Measurements from ENCODE around the gene MYO15B. TPM values are rescaled to one million over a fixed set of nuclear protein-coding genes. Genes with fewer than 3 reads are reported as not detected.

The MYO15B gene
- total and polyA plus RNA-seq, 2 of the 4 experiments (the other 2 are of a cell fraction), result 0.18 to 0.65 TPM

GRCh38 chr17:75637143-75637538 is 49.5 kb downstream of the MYO15B start:
- Histone ChIP-seq H2BK120ac (ENCODE audit: low read depth, low read length) (no peak overlapping the region), H2AK9ac (replicated peaks; ENCODE audit: low read depth, low read length, poor library complexity) (no peak overlapping the region), H2BK20ac (ENCODE audit: low read depth, low read length) (no peak overlapping the region), H3K18ac (ENCODE audit: low read depth, low read length) (no peak overlapping the region), H2BK5ac (ENCODE audit: low read depth, low read length, poor library complexity, severe bottlenecking) (no peak overlapping the region), H3K4me3 (ENCODE audit: insufficient read depth, low read depth, low read length) (no peak overlapping the region), H4K8ac (ENCODE audit: low read depth in 2 of 2, low read length in 2 of 2) (no peak overlapping the region), H3K36me3 (ENCODE audit: control insufficient read depth, insufficient read depth, low read length) (peaks cover 9% of the 10 kb centered on the region; the same call in 1 of the 2 replicates), H3K9me1 (ENCODE audit: insufficient read depth, low read length) (no peaks in the 10 kb centered on the region), H3K4me1 (ENCODE audit: control insufficient read depth, insufficient read depth, low read length) (peaks cover 15% of the 10 kb centered on the region), H4K20me1 (ENCODE audit: insufficient read depth, low read length) (peaks cover 9% of the 10 kb centered on the region), H3K4me2 (ENCODE audit: low read depth, low read length) (no peak overlapping the region), H4K5ac (ENCODE audit: low read depth, low read length) (no peak overlapping the region), H3K27me3 (ENCODE audit: control insufficient read depth, insufficient read depth, low read length) (no peaks in the 10 kb centered on the region), H3K56ac (ENCODE audit: extremely low read depth, insufficient read depth, low read length) (no peak overlapping the region), H2AK5ac (ENCODE audit: low read depth, low read length) (no peak overlapping the region), H2AFZ (replicated peaks; ENCODE audit: low read length, poor library complexity) (peak overlapping the region; percentile 0), H3K9ac (ENCODE audit: low read depth, low read length) (no peak overlapping the region), H3K23ac (ENCODE audit: low read depth, low read length) (no peak overlapping the region), H3K4ac (ENCODE audit: low read depth, low read length) (no peak overlapping the region), H3K9me3 (ENCODE audit: control insufficient read depth, insufficient read depth, low read length) (no peaks in the 10 kb centered on the region), H3K14ac (replicated peaks; ENCODE audit: low read depth, low read length) (no peak overlapping the region), H2BK15ac (ENCODE audit: low read depth, low read length) (no peak overlapping the region), H4K91ac (ENCODE audit: insufficient read depth, low read depth, low read length) (no peak overlapping the region), H3K27ac (ENCODE audit: insufficient read depth, low read length) (no peak overlapping the region), H3K79me1 (ENCODE audit: low read depth in 1 of 2, low read length in 2 of 2) (0 out of 4 replicates have a peak, but pooled peaks cover 0 to 3% of the 10 kb centered on the region in 2 experiments)
- CTCF ChIA-PET, result interaction anchor here (1.6 kb wide), 1 partner anchor 113 kb away, joined by 4 read pairs; no protein-coding TSS in a partner anchor
- no peak for ATAC-seq (ENCODE audit: low read depth)
- BruUV-seq (replicated peaks), result no TSS peak
- in situ Hi-C loops (cut with MboI; ENCODE audit: low sequenced_read_pairs), result no loop called here
- POLR2A ChIA-PET (ENCODE audit: unreplicated experiment), result no interaction called here
- DNase-seq, result no peak
- TF ChIP-seq SMC3 (IDR thresholded peaks at IDR 0.05; ENCODE audit: low read depth, low read length) (no peak), CEBPB (IDR thresholded peaks at IDR 0.05; ENCODE audit: low read depth, low read length) (no peak), NFE2L2 (IDR thresholded peaks at IDR 0.05; ENCODE audit: low read depth, low read length) (no peak), RFX5 (IDR thresholded peaks at IDR 0.05; ENCODE audit: low read depth, low read length) (no peak), CHD1 (IDR thresholded peaks at IDR 0.05; ENCODE audit: low read depth, low read length) (no peak), CTCF (conservative IDR thresholded peaks at IDR 0.05; ENCODE audit: low read depth, low read length) (no peak), MAFK (IDR thresholded peaks at IDR 0.05; ENCODE audit: low read depth, low read length) (no peak), POLR2A (IDR thresholded peaks at IDR 0.05; ENCODE audit: low read depth, low read length) (no peak), BHLHE40 (IDR thresholded peaks at IDR 0.05; ENCODE audit: low read depth, low read length) (no peak), RCOR1 (IDR thresholded peaks at IDR 0.05; ENCODE audit: insufficient replicate concordance, low read length) (no peak), MXI1 (IDR thresholded peaks at IDR 0.05; ENCODE audit: borderline replicate concordance, low read depth, low read length) (no peak), FOS (IDR thresholded peaks at IDR 0.05; ENCODE audit: low read depth, low read length) (no peak), USF2 (IDR thresholded peaks at IDR 0.05; ENCODE audit: low read depth, low read length) (no peak), MAZ (IDR thresholded peaks at IDR 0.05; ENCODE audit: borderline replicate concordance, low read depth, low read length) (no peak), RAD21 (IDR thresholded peaks at IDR 0.05; ENCODE audit: low read length) (no peak), ELK1 (IDR thresholded peaks at IDR 0.05; ENCODE audit: borderline replicate concordance, low read depth, low read length) (no peak)
- WGBS, 2 experiments (ENCODE audit: extremely low coverage in 2 of 2, insufficient read length in 1 of 2), result 85% methylated on average over 8 of the region's 13 CpGs; no CpG with 5 or more reads in 1 of the 2 experiments
- dilution Hi-C loops (cut with HindIII; ENCODE audit: low sequenced_read_pairs, unreplicated experiment), result no loop called here
- intact Hi-C loops (cut with micrococcal nuclease), result no loop called here

All from IMR-90 (cell line).